Transverse colon (tissue), 4 donors: ENCODE results near the gene ALK. TPM values are rescaled to one million over a fixed set of nuclear protein-coding genes. Genes with fewer than 3 reads are reported as not detected.

Source experiments
- DNase-seq: peaks from one replicate; pipeline ENCODE4 v3.0.0-alpha.2; 2019
- H3K27ac ChIP-seq, 4 donors: fragments of 200-600 bp; sonication (generic); 2 replicates each; pipeline ENCODE4 v1.5.1; 2016 to 2018; ENCODE audit warnings: inconsistent platforms in 4 of 4
- H3K27me3 ChIP-seq: fragments of 200-600 bp; sonication (generic); 2 replicates; pipeline ENCODE4 v1.5.1; 2017; ENCODE audit warnings: inconsistent platforms
- H3K36me3 ChIP-seq, 4 donors: fragments of 200-600 bp; sonication (generic); 2 replicates each; pipeline ENCODE4 v1.5.1; 2017 to 2019; ENCODE audit warnings: inconsistent platforms in 4 of 4
- H3K4me1 ChIP-seq, 4 donors: fragments of 200-600 bp; sonication (generic); 2 replicates each; pipeline ENCODE4 v1.5.1; 2017 to 2020; ENCODE audit warnings: inconsistent platforms in 4 of 4
- H3K4me3 ChIP-seq, 4 donors: fragments of 200-600 bp; sonication (generic); 1 replicate in 1 of 4; 2 replicates in 3 of 4; pipeline versions ENCODE4 v1.5.1 to v1.6.1; 2017 to 2019; ENCODE audit warnings: inconsistent platforms in 4 of 4
- H3K9me3 ChIP-seq, 2 donors: fragments of 200-600 bp; sonication (generic); 2 replicates each; pipeline ENCODE4 v1.5.1; 2017 to 2019; ENCODE audit warnings: inconsistent platforms in 2 of 2
- EP300 ChIP-seq: sonication (generic); formaldehyde crosslinking; IDR thresholded peaks from one replicate; pipeline ENCODE4 v1.6.1; 2017; ENCODE audit warnings: antibody characterized with exemption, low read depth
- POLR2A ChIP-seq: fragments of 450-650 bp; IDR thresholded peaks from one replicate; pipeline ENCODE4 v1.6.1; 2016; ENCODE audit warnings: antibody characterized with exemption, mild to moderate bottlenecking, moderate library complexity
- POLR2AphosphoS5 ChIP-seq, 3 donors: sonication (generic); formaldehyde crosslinking; IDR thresholded peaks; one replicate each; pipeline ENCODE4 v1.6.1; 2016; ENCODE audit warnings: antibody characterized with exemption in 3 of 3
- WGBS, 2 donors: methylation state at CpG; one replicate each; pipeline ENCODE4 v1.1.5; 2018; ENCODE audit warnings: low coverage in 1 of 2; 5-methylcytosine and 5-hydroxymethylcytosine counted together
- in situ Hi-C, 4 donors: fragments of 200-750 bp; cut with MboI; loops; one replicate each; pipeline versions ENCODE4 v1.15.0 to v1.15.1; 2017; ENCODE audit warnings: low sequenced_read_pairs in 3 of 4, low pct_ligation_motif_present in 1 of 4, low pct_unique_long_range_greater_than_20kb in 1 of 4
- intact Hi-C: fragments of 100-400 bp; cut with DNase I; formaldehyde crosslinking; loops from one replicate; pipeline ENCODE4 v1.15.1; 2023; ENCODE audit warnings: low total_unique reads
- total RNA-seq, 4 donors: library from RNA; depleted of rRNA; stranded (reverse); fragments of >200 nt; gene quantifications; one replicate each; pipeline ENCODE4 v1.1.0, GENCODE V29; 2016
- TF ChIP-seq, protein P1 (sequence below), 5 experiments: fragments of 200-600 bp in 3 of 5; fragments of 450-650 bp in 2 of 5; sonication (generic) in 3 of 5; IDR thresholded peaks; 1 replicate in 2 of 5; 2 replicates in 3 of 5; pipeline ENCODE4 v1.5.1; 2016 to 2017; ENCODE audit warnings: antibody characterized with exemption in 5 of 5, inconsistent platforms in 3 of 5, mild to moderate bottlenecking in 2 of 5, moderate library complexity in 1 of 5

ALK gene
- total RNA-seq, 4 donors from 2014 or later: 0.32 to 0.82 TPM; not detected in 2

DNA sequence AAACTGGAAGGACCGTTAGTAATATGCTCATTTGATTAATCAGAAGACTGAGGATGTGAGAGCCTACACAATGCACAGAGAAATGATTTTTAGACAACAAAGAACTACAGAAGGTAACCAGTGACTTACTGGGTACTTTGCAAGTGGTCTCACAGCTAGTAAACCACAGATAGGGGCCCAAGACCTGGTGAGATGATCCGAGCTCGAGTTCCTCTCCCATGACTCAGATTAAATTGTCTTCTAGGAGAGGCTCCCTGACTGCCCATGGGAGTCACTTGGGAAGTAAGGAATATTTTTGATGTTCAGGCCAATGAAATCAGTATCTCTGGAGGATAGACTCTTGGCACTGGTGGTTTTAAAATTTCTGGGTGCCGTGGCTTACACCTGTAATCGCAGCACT is 586.0 kb downstream of the ALK start:
- Histone ChIP-seq H3K9me3 (no peaks in the 10 kb centered on the region), H3K27me3 (no peaks in the 10 kb centered on the region), H3K27ac (no peak overlapping the region), H3K4me3 (no peak overlapping the region), H3K4me1 (no peaks in the 10 kb centered on the region), H3K36me3 (no peaks in the 10 kb centered on the region)
- DNase-seq: no peak
- in situ Hi-C loops: no loop called here
- WGBS, 2 donors: 86 to 88% methylated on average over 1 to 5 of the region's 5 CpGs
- TF ChIP-seq EP300 (no peak), POLR2AphosphoS5 (IDR thresholded peaks at IDR 0.05) (no peak), POLR2A (no peak)
- TF ChIP-seq, protein P1, sequence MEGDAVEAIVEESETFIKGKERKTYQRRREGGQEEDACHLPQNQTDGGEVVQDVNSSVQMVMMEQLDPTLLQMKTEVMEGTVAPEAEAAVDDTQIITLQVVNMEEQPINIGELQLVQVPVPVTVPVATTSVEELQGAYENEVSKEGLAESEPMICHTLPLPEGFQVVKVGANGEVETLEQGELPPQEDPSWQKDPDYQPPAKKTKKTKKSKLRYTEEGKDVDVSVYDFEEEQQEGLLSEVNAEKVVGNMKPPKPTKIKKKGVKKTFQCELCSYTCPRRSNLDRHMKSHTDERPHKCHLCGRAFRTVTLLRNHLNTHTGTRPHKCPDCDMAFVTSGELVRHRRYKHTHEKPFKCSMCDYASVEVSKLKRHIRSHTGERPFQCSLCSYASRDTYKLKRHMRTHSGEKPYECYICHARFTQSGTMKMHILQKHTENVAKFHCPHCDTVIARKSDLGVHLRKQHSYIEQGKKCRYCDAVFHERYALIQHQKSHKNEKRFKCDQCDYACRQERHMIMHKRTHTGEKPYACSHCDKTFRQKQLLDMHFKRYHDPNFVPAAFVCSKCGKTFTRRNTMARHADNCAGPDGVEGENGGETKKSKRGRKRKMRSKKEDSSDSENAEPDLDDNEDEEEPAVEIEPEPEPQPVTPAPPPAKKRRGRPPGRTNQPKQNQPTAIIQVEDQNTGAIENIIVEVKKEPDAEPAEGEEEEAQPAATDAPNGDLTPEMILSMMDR (IDR thresholded peaks at IDR 0.05): no peak
- intact Hi-C loops: no loop called here

DNA sequence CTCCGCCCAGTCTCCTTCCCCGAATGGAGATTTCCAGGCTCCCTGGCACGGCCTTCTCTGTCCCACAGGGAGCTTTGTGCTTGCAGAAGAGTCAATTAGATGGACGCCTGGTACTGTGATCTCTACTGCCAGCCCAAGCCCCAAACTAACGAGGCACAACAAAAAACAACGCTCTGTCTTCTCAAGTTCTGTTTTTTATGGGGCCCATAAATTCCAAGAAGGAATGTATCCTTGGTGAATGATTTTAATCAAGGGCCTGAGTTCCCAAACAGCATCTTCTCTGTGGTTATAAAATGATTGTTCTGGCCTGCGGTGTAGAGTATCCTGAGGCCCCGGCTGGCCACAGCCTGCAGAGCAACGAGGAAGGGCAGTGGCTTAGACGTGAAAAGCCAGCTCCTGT is 586.7 kb downstream of the ALK start:
- 35 to 52% methylated on average over 2 to 10 of the region's 10 CpGs for WGBS, 2 donors
- intact Hi-C loops: no loop called here

DNA sequence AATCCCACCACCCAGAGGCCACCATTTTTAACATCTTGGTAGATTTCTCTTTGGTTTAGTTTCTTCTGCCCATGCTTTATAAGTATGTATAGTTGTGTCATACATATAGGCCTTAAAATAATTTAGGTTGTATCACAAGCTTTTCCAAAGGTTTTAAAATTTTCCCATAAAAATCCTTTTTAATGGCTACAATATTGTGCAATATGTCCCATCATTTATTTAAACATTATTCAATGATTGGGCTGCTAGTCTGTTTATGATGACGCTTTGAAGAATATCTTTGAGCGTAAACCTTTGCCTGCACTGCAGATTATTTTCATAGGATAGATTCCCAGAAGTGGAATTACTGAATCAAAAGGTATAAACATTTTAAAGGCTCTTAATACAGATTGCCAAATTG is 588.8 kb downstream of the ALK start:
- no peaks in the 10 kb centered on the region for H3K27me3 ChIP-seq
- H3K9me3 ChIP-seq: no peaks in the 10 kb centered on the region
- no peak for DNase-seq
- H3K36me3 ChIP-seq: no peaks in the 10 kb centered on the region
- 79 to 86% methylated on average over 2 of the region's 2 CpGs for WGBS, 2 donors
- H3K4me1 ChIP-seq: no peaks in the 10 kb centered on the region
- intact Hi-C loops: no loop called here
- TF ChIP-seq, protein P1 (IDR thresholded peaks at IDR 0.05): no peak
- TF ChIP-seq POLR2AphosphoS5 (IDR thresholded peaks at IDR 0.05) (no peak), EP300 (no peak), POLR2A (no peak)
- in situ Hi-C loops: no loop called here
- H3K27ac ChIP-seq: no peak overlapping the region
- H3K4me3 ChIP-seq: no peak overlapping the region

More for the DNA sequence above, 586.7 kb downstream of the ALK start:
- Histone ChIP-seq H3K27me3 (no peaks in the 10 kb centered on the region), H3K4me1 (no peaks in the 10 kb centered on the region), H3K9me3 (no peaks in the 10 kb centered on the region), H3K27ac (no peak overlapping the region), H3K4me3 (no peak overlapping the region), H3K36me3 (no peaks in the 10 kb centered on the region)
- TF ChIP-seq POLR2AphosphoS5 (IDR thresholded peaks at IDR 0.05) (no peak), EP300 (no peak), POLR2A (no peak)
- TF ChIP-seq, protein P1 (IDR thresholded peaks at IDR 0.05): no peak
- no peak for DNase-seq
- in situ Hi-C loops: no loop called here

DNA sequence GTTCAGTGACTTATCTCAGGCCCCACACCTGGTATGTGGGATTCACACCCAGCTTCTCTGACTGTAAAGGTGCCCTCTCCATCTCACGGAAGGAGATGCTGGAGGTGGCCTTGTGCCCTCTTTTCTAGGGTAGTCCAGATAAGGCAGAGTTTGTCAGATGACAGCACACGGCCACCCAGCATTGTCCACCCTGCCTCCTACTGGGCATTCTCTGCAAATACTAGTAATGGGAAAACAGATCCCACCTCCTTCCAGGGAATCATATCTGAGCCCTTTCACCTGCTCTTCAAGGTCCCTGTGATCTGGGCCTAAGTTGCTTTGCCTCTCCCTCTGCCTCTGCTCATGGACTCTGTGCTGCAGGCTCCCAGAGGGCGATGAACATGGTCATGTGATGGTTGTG is 591.5 kb downstream of the ALK start:
- no peak overlapping the region for H3K27ac ChIP-seq
- no peaks in the 10 kb centered on the region for H3K4me1 ChIP-seq
- no peaks in the 10 kb centered on the region for H3K36me3 ChIP-seq
- no peaks in the 10 kb centered on the region for H3K27me3 ChIP-seq
- no peak for TF ChIP-seq POLR2A
- no peak for TF ChIP-seq POLR2AphosphoS5 (IDR thresholded peaks at IDR 0.05)
- no peak for TF ChIP-seq EP300
- TF ChIP-seq, protein P1 (IDR thresholded peaks at IDR 0.05): no peak
- 77% methylated on average over 3 of the region's 3 CpGs; no CpG with 5 or more reads in 1 of the 2 donors for WGBS, 2 donors
- H3K9me3 ChIP-seq: no peaks in the 10 kb centered on the region
- DNase-seq: no peak
- no peak overlapping the region for H3K4me3 ChIP-seq
- intact Hi-C loops: no loop called here
- in situ Hi-C loops: no loop called here
